Astrocyte (in vitro differentiated cells and primary cell): Measurements from ENCODE around the gene UST.
"Not testable (repeated sequence)": the region's sequence is repeated elsewhere in the genome, so short reads cannot be mapped to it uniquely, and the experiment has no call there.

ENCODE experiments used
- EZH2 ChIP-seq: IDR thresholded peaks from 2 replicates; pipeline ENCODE4 v1.6.1; 2012; ENCODE audit warnings: mild to moderate bottlenecking, low read length, inconsistent platforms; ENCODE audit not compliant: insufficient read depth
- TF ChIP-seq, protein P1 (sequence below): IDR thresholded peaks from 2 replicates; pipeline ENCODE4 v1.5.1; 2011; ENCODE audit warnings: low read depth, mild to moderate bottlenecking, inconsistent platforms, low read length, moderate library complexity; ENCODE audit not compliant: insufficient read depth

DNA sequence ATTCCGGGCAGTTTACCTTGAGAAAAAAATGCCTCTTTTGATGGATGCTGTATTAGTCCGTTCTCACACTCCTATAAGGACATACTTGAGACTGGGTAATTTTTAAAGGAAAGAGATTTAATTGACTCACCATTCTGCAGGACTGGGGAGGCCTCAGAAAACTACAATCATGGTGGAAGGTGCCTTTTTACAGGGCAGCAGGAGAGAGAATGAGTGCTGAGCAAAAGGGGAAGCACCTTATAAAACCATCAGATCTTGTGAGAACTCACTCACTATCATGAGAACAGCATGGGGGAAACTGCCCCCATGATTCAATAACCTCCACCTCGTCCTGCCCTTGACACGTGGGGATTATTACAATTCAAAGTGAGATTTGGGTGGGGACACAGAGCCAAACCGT is 102.6 kb downstream of the UST start:
- TF ChIP-seq, protein P1, sequence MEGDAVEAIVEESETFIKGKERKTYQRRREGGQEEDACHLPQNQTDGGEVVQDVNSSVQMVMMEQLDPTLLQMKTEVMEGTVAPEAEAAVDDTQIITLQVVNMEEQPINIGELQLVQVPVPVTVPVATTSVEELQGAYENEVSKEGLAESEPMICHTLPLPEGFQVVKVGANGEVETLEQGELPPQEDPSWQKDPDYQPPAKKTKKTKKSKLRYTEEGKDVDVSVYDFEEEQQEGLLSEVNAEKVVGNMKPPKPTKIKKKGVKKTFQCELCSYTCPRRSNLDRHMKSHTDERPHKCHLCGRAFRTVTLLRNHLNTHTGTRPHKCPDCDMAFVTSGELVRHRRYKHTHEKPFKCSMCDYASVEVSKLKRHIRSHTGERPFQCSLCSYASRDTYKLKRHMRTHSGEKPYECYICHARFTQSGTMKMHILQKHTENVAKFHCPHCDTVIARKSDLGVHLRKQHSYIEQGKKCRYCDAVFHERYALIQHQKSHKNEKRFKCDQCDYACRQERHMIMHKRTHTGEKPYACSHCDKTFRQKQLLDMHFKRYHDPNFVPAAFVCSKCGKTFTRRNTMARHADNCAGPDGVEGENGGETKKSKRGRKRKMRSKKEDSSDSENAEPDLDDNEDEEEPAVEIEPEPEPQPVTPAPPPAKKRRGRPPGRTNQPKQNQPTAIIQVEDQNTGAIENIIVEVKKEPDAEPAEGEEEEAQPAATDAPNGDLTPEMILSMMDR = not testable (repeated sequence)
- TF ChIP-seq EZH2 = not testable (repeated sequence)
